Body of pancreas (tissue), 4 donors: ENCODE results near the gene RAB43.

Source experiments
- CTCF ChIP-seq, 7 experiments: fragments of 450-650 bp in 4 of 7; fragments of 200-600 bp in 3 of 7; sonication (generic) in 3 of 7; IDR thresholded peaks; one replicate each; pipeline ENCODE4 v1.5.1; 2016 to 2019; ENCODE audit warnings: antibody characterized with exemption in 7 of 7
- POLR2A ChIP-seq, 3 donors: fragments of 450-650 bp; IDR thresholded peaks; one replicate each; pipeline ENCODE4 v1.6.1; 2016; ENCODE audit warnings: antibody characterized with exemption in 3 of 3, mild to moderate bottlenecking in 2 of 3

- TF ChIP-seq CTCF (IDR thresholded peaks at IDR 0.05) (no peak), POLR2A (IDR thresholded peaks at IDR 0.05) (no peak)
These were observed 20.1 kb downstream of the RAB43 start for GRCh38 chr3:129101370-129102138.
